Spleen (tissue), 11 donors: ENCODE data around the gene NDE1. TPM values are rescaled to one million over a fixed set of nuclear protein-coding genes. Genes with fewer than 3 reads are reported as not detected.
A peak's percentile ranks its signal among the peaks of the same experiment; 100 is the strongest.

ENCODE experiments used
- DNase-seq: peaks from one replicate; pipeline ENCODE4 v3.0.0-alpha.2; 2020
- H3K27ac ChIP-seq, 8 donors: fragments of 200-600 bp; sonication (generic) in 7 of 8; 1 replicate in 4 of 8; 2 replicates in 4 of 8; pipeline versions ENCODE4 v1.5.0 to v1.8.0; 2016 to 2021; ENCODE audit warnings: inconsistent platforms in 4 of 8, mild to moderate bottlenecking in 4 of 8, moderate library complexity in 1 of 8
- H3K27me3 ChIP-seq, 7 donors: fragments of 200-600 bp; sonication (generic) in 6 of 7; replicated peaks in 1 of 7; 1 replicate in 4 of 7; 2 replicates in 3 of 7; pipeline versions ENCODE4 v1.5.0 to v1.8.0; 2016 to 2021; ENCODE audit warnings: inconsistent platforms in 3 of 7, mild to moderate bottlenecking in 1 of 7
- H3K36me3 ChIP-seq, 6 donors: fragments of 200-600 bp; sonication (generic) in 5 of 6; 1 replicate in 4 of 6; 2 replicates in 2 of 6; pipeline versions ENCODE4 v1.5.0 to v1.8.0; 2016 to 2021; ENCODE audit warnings: inconsistent platforms in 2 of 6
- H3K4me1 ChIP-seq, 6 donors: fragments of 200-600 bp; sonication (generic) in 5 of 6; 1 replicate in 3 of 6; 2 replicates in 3 of 6; pipeline versions ENCODE4 v1.5.0 to v1.8.0; 2016 to 2021; ENCODE audit warnings: inconsistent platforms in 3 of 6
- H3K4me3 ChIP-seq, 8 donors: fragments of 200-600 bp; sonication (generic) in 7 of 8; 1 replicate in 4 of 8; 2 replicates in 4 of 8; pipeline versions ENCODE4 v1.5.0 to v1.8.0; 2016 to 2021; ENCODE audit warnings: inconsistent platforms in 4 of 8, mild to moderate bottlenecking in 4 of 8, moderate library complexity in 2 of 8
- H3K9me3 ChIP-seq, 8 donors: fragments of 200-600 bp; sonication (generic) in 7 of 8; 1 replicate in 4 of 8; 2 replicates in 4 of 8; pipeline versions ENCODE4 v1.5.0 to v1.8.0; 2016 to 2021; ENCODE audit warnings: inconsistent platforms in 4 of 8
- CTCF ChIP-seq, 11 experiments: fragments of 200-600 bp in 7 of 11; fragments of 450-650 bp in 4 of 11; sonication (generic) in 4 of 11; IDR thresholded peaks in 8 of 11; conservative IDR thresholded peaks in 3 of 11; 1 replicate in 7 of 11; 2 replicates in 4 of 11; pipeline versions ENCODE4 v1.4.0 to v1.8.0; 2016 to 2021; ENCODE audit warnings: antibody characterized with exemption in 11 of 11, inconsistent platforms in 4 of 11, mild to moderate bottlenecking in 1 of 11
- POLR2A ChIP-seq, 3 donors: fragments of 450-650 bp; IDR thresholded peaks; one replicate each; pipeline ENCODE4 v1.5.1; 2017; ENCODE audit warnings: antibody characterized with exemption in 3 of 3, mild to moderate bottlenecking in 1 of 3
- POLR2AphosphoS5 ChIP-seq, 3 donors: sonication (generic); formaldehyde crosslinking; IDR thresholded peaks; one replicate each; pipeline ENCODE4 v1.5.1; 2017; ENCODE audit warnings: antibody characterized with exemption in 3 of 3
- WGBS, 5 donors: extraction: QIAGEN DNeasy Blood & Tissue Kit in 3 of 5; methylation state at CpG; one replicate each; pipeline versions ENCODE4 v1.1.5 to v1.1.7; 2013 to 2018; 5-methylcytosine and 5-hydroxymethylcytosine counted together
- intact Hi-C: fragments of 100-400 bp; cut with DNase I; formaldehyde crosslinking; loops from one replicate; pipeline ENCODE4 v1.15.0; 2023; ENCODE audit warnings: low total_unique reads
- polyA plus RNA-seq, 3 donors: library from polyadenylated mRNA; stranded (reverse); fragments of 200-250 nt; gene quantifications; one replicate each; pipeline ENCODE4 v1.2.1, GENCODE V29; 2013
- total RNA-seq, 7 donors: library from RNA; depleted of rRNA in 3 of 7; stranded (reverse); fragments of >200 nt in 3 of 7; fragmentation: NEBNext Ultra II Directional in 4 of 7; extraction: Animal tissue kit (Norgen Biotek cat#: 25700) in 4 of 7; gene quantifications; one replicate each; pipeline versions ENCODE4 v1.1.0 to v1.2.1, GENCODE V29; 2016 to 2021
- donor health status: healthy with polysubstance abuse.
- donor health status: DM: no; HTN: no; CAD: no; lungs with moderate emphysema.
- donor health status: DM: no; HTN: no; CAD: no.
- donor health status: Bipolar disorder and iron deficiency.
- donor health status: healthy.
- donor health status: DM: no; HTN: no; CAD: no.
- donor health status: DM: yes; HTN: yes; CAD: no.

NDE1 gene
- total and polyA plus RNA-seq, 10 donors: 8.7 to 69.6 (median 57.5) TPM

- no peak for DNase-seq
- Histone ChIP-seq H3K27me3 (no peaks in the 10 kb centered on the region), H3K9me3 (peaks cover 0 to 5% (median 0%) of the 10 kb centered on the region in 8 donors), H3K4me3 (no peak overlapping the region), H3K36me3 (no peaks in the 10 kb centered on the region), H3K27ac (peak overlapping the region in 6 of 8 donors; percentile 15 to 74 (median 54)), H3K4me1 (peaks cover 0 to 9% (median 3%) of the 10 kb centered on the region in 6 donors)
- WGBS, 5 donors: 66 to 82% (median 78%) methylated on average over 3 of the region's 3 CpGs
- intact Hi-C loops: no loop called here
- TF ChIP-seq CTCF (IDR thresholded peaks at IDR 0.05 in 8 of 11, conservative IDR thresholded peaks at IDR 0.05 in 3 of 11) (no peak), POLR2AphosphoS5 (IDR thresholded peaks at IDR 0.05) (no peak), POLR2A (IDR thresholded peaks at IDR 0.05) (no peak)
Observed at GRCh38 chr16:15770512-15770911, 120.5 kb downstream of the NDE1 start.

GRCh38 chr16:15771694-15772093 is 121.6 kb downstream of the NDE1 start:
- Histone ChIP-seq H3K4me3 (no peak overlapping the region), H3K9me3 (peaks cover 0 to 5% (median 0%) of the 10 kb centered on the region in 8 donors), H3K27ac (peak overlapping the region in 4 of 8 donors; percentile 47 to 74 (median 64)), H3K27me3 (no peaks in the 10 kb centered on the region), H3K4me1 (peaks cover 0 to 5% (median 0%) of the 10 kb centered on the region in 6 donors), H3K36me3 (no peaks in the 10 kb centered on the region)
- TF ChIP-seq POLR2A (IDR thresholded peaks at IDR 0.05) (no peak), POLR2AphosphoS5 (IDR thresholded peaks at IDR 0.05) (no peak), CTCF (IDR thresholded peaks at IDR 0.05 in 8 of 11, conservative IDR thresholded peaks at IDR 0.05 in 3 of 11) (no peak)
- intact Hi-C loops: no loop called here
- peak; percentile 3 for DNase-seq
- WGBS, 5 donors: 80 to 90% (median 88%) methylated on average over 7 of the region's 7 CpGs

DNA sequence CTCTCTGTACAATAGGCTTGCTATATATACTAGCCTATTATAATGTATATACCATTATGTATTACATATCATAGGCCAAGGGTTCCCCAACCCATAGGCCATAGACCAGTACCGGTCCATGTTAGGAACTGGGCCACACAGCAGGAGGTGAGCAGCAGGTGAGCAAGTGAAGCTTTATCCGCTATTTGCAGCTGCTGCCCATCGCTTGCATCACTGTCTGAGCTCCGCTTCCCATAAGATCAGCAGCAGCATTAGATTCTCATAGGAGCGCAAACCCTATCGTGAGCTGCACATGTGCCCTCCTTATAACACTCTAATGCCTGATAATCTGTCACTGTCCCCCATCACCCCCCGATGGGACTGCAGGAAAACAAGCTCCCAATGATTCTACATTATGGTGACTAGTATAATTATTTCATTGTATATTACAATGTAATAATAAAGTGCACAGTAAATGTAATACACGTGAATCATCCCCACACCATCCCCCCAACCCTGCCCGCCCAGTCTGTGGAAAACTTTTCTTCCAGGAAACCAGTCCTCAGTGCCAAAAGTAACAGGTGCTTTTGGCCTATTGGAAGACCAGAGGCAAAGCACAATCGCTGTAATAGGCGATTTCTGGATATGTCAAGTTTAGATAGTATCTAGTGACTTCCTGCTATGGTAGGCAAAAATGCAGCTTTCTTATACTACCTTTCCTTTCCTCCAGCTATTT is 122.7 kb downstream of the NDE1 start:
- WGBS, 5 donors: 84 to 89% (median 88%) methylated on average over 11 of the region's 11 CpGs
- Histone ChIP-seq H3K4me1 (peaks cover 0 to 5% (median 0%) of the 10 kb centered on the region in 6 donors), H3K27me3 (no peaks in the 10 kb centered on the region), H3K36me3 (no peaks in the 10 kb centered on the region), H3K27ac (peak overlapping the region in 6 of 8 donors; percentile 23 to 66 (median 46)), H3K4me3 (no peak overlapping the region), H3K9me3 (peaks cover 0 to 5% (median 0%) of the 10 kb centered on the region in 8 donors)
- intact Hi-C loops: no loop called here
- TF ChIP-seq CTCF (IDR thresholded peaks at IDR 0.05 in 8 of 11, conservative IDR thresholded peaks at IDR 0.05 in 3 of 11) (no peak), POLR2AphosphoS5 (IDR thresholded peaks at IDR 0.05) (no peak), POLR2A (IDR thresholded peaks at IDR 0.05) (no peak)
- DNase-seq: peak; percentile 5

DNA sequence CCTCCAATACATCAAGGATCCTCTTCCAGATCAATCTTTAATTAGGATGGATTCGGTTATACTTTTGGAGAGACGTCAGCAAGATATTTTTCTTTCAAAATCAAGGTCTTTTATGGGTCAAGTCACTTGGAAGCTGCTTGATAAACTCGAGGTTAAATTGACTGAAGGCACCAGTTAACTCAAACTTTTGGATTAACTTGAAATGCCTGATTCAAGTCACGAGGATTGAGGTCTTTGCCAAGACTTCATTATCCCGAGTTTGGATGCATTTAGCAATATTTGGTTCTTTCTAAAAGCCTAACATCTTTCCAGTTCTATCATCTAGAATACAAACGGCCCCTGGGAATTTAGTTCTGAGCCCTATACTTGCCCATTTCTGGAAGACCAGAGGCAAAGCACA is 123.9 kb downstream of the NDE1 start:
- H3K9me3 ChIP-seq: no peaks in the 10 kb centered on the region
- peaks cover 0 to 5% (median 0%) of the 10 kb centered on the region in 6 donors for H3K4me1 ChIP-seq
- intact Hi-C loops: no loop called here
- peak overlapping the region in 7 of 8 donors; percentile 20 to 67 (median 49) for H3K27ac ChIP-seq
- H3K36me3 ChIP-seq: no peaks in the 10 kb centered on the region
- no peaks in the 10 kb centered on the region for H3K27me3 ChIP-seq
- no peak for DNase-seq
- no peak overlapping the region for H3K4me3 ChIP-seq
- TF ChIP-seq POLR2A (IDR thresholded peaks at IDR 0.05) (no peak), CTCF (IDR thresholded peaks at IDR 0.05 in 8 of 11, conservative IDR thresholded peaks at IDR 0.05 in 3 of 11) (no peak), POLR2AphosphoS5 (IDR thresholded peaks at IDR 0.05) (no peak)
- 59 to 74% (median 71%) methylated on average over 6 of the region's 6 CpGs for WGBS, 5 donors
